ENCODE measurements around the gene ANP32A. TPM values are rescaled to one million over a fixed set of nuclear protein-coding genes. Genes with fewer than 3 reads are reported as not detected.

ANP32A gene
- total RNA-seq, 2 experiments from 2014 or later: 174 to 177 TPM

- no peak for ATAC-seq (ENCODE audit: low read depth)
- H3K9me3 Mint-ChIP-seq: no peaks in the 10 kb centered on the region
- no peak overlapping the region for H3K27ac Mint-ChIP-seq
- H3K36me3 Mint-ChIP-seq: peaks cover 10% of the 10 kb centered on the region
- POLR2A ChIA-PET: interaction anchor here (0.6 kb wide), 1 partner anchor 15 kb away, joined by 3 read pairs; no protein-coding TSS in a partner anchor
- H3K4me1 Mint-ChIP-seq: peaks cover 45% of the 10 kb centered on the region
- no peaks in the 10 kb centered on the region for H3K27me3 Mint-ChIP-seq
- no peak for DNase-seq
- no peak overlapping the region for H3K4me3 Mint-ChIP-seq
Observed at GRCh38 chr15:68802373-68802772, 18.3 kb downstream of the ANP32A start.

DNA sequence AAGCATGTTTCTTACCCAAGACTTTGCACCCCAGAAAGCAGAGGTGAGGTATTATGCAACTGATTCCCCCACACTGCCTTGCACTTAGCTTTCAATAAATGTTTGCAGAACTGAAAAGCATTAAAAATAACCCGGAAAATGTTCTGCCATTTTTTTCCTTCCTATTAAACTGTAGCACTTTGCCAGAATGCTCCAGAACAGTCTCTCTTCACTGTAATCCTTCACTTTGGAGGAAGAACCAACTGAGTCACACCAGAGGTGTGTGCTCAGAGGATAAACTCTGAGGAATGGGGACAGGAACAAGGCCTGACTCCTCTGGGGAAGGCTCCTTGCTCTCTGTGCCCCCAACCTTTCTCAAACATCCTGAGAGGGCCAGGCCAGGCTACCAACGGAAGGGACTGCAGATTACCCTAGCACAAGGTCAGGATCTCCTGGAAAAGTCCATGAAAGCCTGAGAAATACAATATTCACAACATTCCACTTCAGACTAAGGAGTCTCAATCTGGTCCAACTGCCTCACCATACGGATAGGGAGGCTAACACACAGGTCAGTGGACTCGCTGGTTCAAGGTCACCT lies 19.0 kb downstream of the ANP32A start:
- Mint-ChIP-seq H3K4me3 (no peak overlapping the region), H3K27ac (no peak overlapping the region), H3K27me3 (no peaks in the 10 kb centered on the region), H3K36me3 (peaks cover 8% of the 10 kb centered on the region), H3K4me1 (peaks cover 50% of the 10 kb centered on the region), H3K9me3 (no peaks in the 10 kb centered on the region)
- DNase-seq: no peak
- POLR2A ChIA-PET: no interaction called here
- ATAC-seq (ENCODE audit: low read depth): no peak

DNA sequence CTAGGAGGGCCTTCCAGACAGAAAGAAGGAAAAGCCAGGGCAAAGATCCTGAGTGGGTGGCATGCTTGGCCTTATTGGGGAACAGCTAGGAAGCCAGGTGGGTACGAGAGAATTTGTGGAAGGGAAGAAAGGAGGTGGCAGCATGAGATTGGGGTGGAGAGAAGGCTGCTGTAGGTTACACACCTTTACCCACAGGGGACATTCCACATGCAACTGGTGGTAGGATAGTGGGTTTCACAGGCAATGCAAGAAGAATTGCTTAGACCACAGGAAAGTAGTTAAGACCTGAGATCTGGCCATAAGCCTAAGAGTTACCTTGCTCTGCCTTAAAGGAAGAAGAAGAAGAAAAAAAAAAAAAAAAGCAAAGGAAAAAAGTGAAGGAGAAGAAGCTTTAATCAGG lies 19.8 kb downstream of the ANP32A start:
- Mint-ChIP-seq H3K4me3 (no peak overlapping the region), H3K36me3 (peaks cover 5% of the 10 kb centered on the region), H3K4me1 (peaks cover 55% of the 10 kb centered on the region), H3K9me3 (no peaks in the 10 kb centered on the region), H3K27me3 (no peaks in the 10 kb centered on the region), H3K27ac (peak overlapping the region; percentile 38)
- POLR2A ChIA-PET: interaction anchor here (1.0 to 1.1 kb wide), 2 partner anchors 14 to 28 kb away, joined by 3 to 5 read pairs; no protein-coding TSS in a partner anchor
- DNase-seq (no peak), ATAC-seq (ENCODE audit: low read depth) (no peak)

DNA sequence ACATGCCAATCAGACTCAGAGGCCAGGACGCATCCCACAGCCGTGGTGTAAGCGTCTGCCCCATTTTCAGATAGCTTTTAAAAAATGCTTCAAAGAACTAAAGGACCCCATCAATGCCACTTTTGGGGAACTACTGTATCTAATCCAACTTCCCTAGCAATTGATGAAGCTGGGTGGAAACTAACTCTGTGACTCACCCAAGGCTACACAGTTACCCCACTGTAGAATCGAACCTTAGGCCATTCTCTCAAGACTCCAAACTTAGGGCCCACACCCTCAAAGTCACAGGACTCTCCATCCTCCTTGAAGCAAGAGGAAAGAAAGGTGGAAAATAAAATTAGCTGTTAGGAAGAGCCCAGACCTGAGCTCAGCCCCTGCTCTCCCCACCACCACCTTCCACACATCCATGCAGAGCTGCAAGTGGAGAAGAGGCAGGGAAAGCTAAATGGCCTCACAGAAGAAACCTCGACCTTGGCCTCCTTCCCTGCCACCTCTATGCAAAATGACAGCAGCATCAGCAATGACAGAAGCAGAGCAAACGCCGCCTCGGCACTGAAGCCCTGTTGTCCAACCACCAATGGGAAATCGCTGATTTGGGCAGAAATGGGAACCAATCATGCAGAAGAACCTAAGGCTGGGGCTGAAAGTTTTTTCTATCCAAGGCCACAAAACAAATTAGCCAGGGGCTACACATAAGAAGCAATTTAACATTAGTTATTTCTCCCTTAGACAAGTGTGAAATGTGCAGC lies 22.2 kb downstream of the ANP32A start:
- peaks cover 4% of the 10 kb centered on the region for H3K36me3 Mint-ChIP-seq
- H3K4me3 Mint-ChIP-seq: no peak overlapping the region
- POLR2A ChIA-PET: interaction anchor here (1.3 to 2.4 kb wide), 3 partner anchors 8 to 19 kb away, joined by 3 to 17 read pairs (median 5); no protein-coding TSS in a partner anchor
- H3K27ac Mint-ChIP-seq: peak overlapping the region; percentile 8
- DNase-seq (no peak), ATAC-seq (ENCODE audit: low read depth) (no peak)
- H3K27me3 Mint-ChIP-seq: no peaks in the 10 kb centered on the region
- peaks cover 71% of the 10 kb centered on the region for H3K4me1 Mint-ChIP-seq
- H3K9me3 Mint-ChIP-seq: no peaks in the 10 kb centered on the region

DNA sequence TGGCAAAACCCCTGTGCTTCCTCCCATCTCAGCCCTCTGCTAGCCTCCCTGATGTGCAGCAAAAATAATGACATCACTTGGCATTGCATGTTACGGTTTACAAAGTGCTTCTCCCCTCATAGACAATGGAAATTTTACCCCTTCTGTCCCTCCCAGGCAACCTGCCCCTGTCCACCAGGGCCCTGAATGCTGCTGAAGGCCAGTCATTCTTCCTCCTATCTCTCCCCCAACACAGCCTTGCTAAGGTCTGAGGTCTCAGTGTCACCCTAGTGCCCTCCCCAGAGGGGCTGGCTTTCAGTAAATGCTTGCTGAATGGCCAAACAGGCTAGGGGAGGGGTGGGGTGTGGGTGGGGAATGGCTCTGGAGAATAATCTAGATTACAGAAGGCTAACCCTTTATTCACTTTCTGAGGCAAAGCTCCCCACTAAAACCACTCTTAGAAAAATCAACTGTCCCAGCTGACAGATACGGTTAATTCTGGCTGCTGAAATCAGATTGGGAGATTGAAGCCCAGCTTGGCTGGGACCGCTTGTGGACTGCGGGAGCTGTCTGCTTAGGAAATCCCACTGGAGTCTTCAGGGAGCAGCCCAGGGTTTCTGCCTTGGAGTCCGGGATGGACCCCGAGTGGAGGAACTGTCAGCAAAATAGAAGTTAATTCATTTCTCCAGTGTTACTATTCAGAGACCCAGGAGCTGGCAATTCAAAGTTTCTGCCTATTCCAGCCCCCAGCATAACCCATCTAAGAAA lies 22.9 kb downstream of the ANP32A start:
- DNase-seq (no peak), ATAC-seq (ENCODE audit: low read depth) (peak; percentile 19)

DNA sequence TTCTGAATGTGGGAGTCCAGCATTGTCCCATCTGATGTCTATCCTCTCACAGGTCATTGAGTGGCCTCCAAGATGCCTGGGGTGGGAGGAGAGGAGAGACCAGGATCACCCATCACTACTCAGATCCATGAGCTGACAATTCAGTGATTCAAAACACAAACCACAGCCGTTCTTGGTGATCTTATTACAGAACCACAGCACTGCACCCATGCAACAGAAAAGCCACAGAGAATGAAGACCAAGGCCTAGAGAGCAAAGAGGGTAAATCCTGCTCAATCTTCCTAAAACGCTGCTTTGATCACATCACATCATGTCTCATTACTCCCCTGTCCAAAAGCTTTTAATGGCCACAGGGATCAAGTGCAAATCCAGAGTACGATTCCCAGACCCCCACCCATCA lies 23.5 kb downstream of the ANP32A start:
- peak overlapping the region; percentile 63 for H3K4me3 Mint-ChIP-seq
- peak; percentile 44 for ATAC-seq (ENCODE audit: low read depth)
- H3K27me3 Mint-ChIP-seq: no peaks in the 10 kb centered on the region
- no peak for DNase-seq
- H3K4me1 Mint-ChIP-seq: peaks cover 76% of the 10 kb centered on the region
- H3K9me3 Mint-ChIP-seq: no peaks in the 10 kb centered on the region
- H3K36me3 Mint-ChIP-seq: peaks cover 5% of the 10 kb centered on the region
- POLR2A ChIA-PET: interaction anchor here (1.0 to 2.4 kb wide), 3 partner anchors 18 to 25 kb away, joined by 3 to 17 read pairs (median 3); no protein-coding TSS in a partner anchor
- H3K27ac Mint-ChIP-seq: peak overlapping the region; percentile 62

More for the DNA sequence above, 22.9 kb downstream of the ANP32A start:
- Mint-ChIP-seq H3K27ac (peak overlapping the region; percentile 62), H3K36me3 (peaks cover 5% of the 10 kb centered on the region), H3K27me3 (no peaks in the 10 kb centered on the region), H3K4me3 (peak overlapping the region; percentile 63), H3K4me1 (peaks cover 73% of the 10 kb centered on the region), H3K9me3 (no peaks in the 10 kb centered on the region)
- POLR2A ChIA-PET: interaction anchor here (1.0 to 2.4 kb wide), 4 partner anchors 9 to 25 kb away, joined by 3 to 17 read pairs (median 4); no protein-coding TSS in a partner anchor

- H3K36me3 Mint-ChIP-seq: peaks cover 5% of the 10 kb centered on the region
- H3K27ac Mint-ChIP-seq: peak overlapping the region; percentile 9
- POLR2A ChIA-PET: interaction anchor here (1.0 to 5.8 kb wide), 3 partner anchors 21 to 26 kb away, joined by 3 to 95 read pairs (median 17); partner anchors contain the start of gene ANP32A
- ATAC-seq (ENCODE audit: low read depth) (no peak), DNase-seq (no peak)
- peaks cover 78% of the 10 kb centered on the region for H3K4me1 Mint-ChIP-seq
- H3K9me3 Mint-ChIP-seq: no peaks in the 10 kb centered on the region
- no peak overlapping the region for H3K4me3 Mint-ChIP-seq
- H3K27me3 Mint-ChIP-seq: no peaks in the 10 kb centered on the region
Observed at GRCh38 chr15:68796576-68796975, 24.1 kb downstream of the ANP32A start.

GRCh38 chr15:68795298-68795848 lies 25.3 kb downstream of the ANP32A start:
- Mint-ChIP-seq H3K27me3 (no peaks in the 10 kb centered on the region), H3K27ac (peak overlapping the region; percentile 71), H3K4me3 (peak overlapping the region; percentile 62), H3K36me3 (peaks cover 5% of the 10 kb centered on the region), H3K9me3 (no peaks in the 10 kb centered on the region), H3K4me1 (peaks cover 80% of the 10 kb centered on the region)
- DNase-seq (peak; percentile 64), ATAC-seq (ENCODE audit: low read depth) (peak; percentile 72)
- POLR2A ChIA-PET: interaction anchor here (0.9 to 5.8 kb wide), 2 partner anchors 16 to 22 kb away, joined by 3 to 95 read pairs; partner anchors contain the start of gene ANP32A

DNA sequence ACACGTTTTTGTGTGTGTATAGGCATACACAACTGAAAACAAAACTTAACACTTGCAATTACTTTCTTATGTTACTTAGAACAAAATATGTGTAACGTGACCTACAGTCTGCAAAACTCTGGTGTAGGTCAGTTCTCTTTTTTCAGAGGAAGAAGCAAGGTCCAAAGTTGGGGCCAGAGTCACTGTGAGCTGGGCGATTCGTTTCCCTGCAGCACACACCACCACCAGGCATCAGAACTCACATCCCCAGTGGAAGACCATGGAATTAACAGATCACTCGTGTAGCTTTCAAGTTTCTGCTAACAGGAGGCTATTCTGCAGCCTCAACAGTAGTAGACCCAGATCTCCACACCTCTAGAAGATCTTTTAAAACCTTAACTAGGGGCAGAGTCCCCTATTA lies 25.8 kb downstream of the ANP32A start:
- ATAC-seq (ENCODE audit: low read depth) (no peak), DNase-seq (no peak)
- Mint-ChIP-seq H3K27me3 (no peaks in the 10 kb centered on the region), H3K9me3 (no peaks in the 10 kb centered on the region), H3K36me3 (peaks cover 5% of the 10 kb centered on the region), H3K4me1 (peaks cover 77% of the 10 kb centered on the region), H3K4me3 (peak overlapping the region; percentile 62), H3K27ac (peak overlapping the region; percentile 71)
- POLR2A ChIA-PET: interaction anchor here (0.8 to 5.8 kb wide), 3 partner anchors 16 to 28 kb away, joined by 3 to 95 read pairs (median 3); partner anchors contain the start of gene ANP32A

DNA sequence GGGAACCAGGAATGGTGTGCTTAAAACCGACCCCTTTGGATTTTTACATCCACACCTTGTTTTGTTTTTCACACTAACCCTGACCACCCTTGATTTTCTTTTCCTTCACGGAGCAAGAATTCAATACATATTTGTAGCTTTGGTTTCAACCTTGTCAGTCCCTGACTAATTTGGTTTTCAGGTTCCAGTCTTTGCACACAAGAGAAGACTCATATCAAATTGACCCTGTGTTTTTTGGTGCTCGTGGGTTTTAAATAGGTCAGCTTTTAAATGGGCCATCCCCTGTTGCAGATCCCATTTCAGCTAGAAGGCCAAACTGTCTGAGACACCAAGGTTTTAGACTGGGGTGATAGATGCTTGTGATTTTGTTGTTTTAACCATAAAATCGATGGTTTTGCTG lies 26.4 kb downstream of the ANP32A start:
- POLR2A ChIA-PET: interaction anchor here (0.6 to 5.8 kb wide), 3 partner anchors 23 to 634 kb away, joined by 3 to 95 read pairs (median 4); partner anchors contain the start of gene ANP32A
- H3K9me3 Mint-ChIP-seq: no peaks in the 10 kb centered on the region
- H3K27ac Mint-ChIP-seq: no peak overlapping the region
- no peak for ATAC-seq (ENCODE audit: low read depth)
- DNase-seq: no peak
- no peaks in the 10 kb centered on the region for H3K27me3 Mint-ChIP-seq
- no peak overlapping the region for H3K4me3 Mint-ChIP-seq
- H3K36me3 Mint-ChIP-seq: peaks cover 5% of the 10 kb centered on the region
- H3K4me1 Mint-ChIP-seq: peaks cover 75% of the 10 kb centered on the region

DNA sequence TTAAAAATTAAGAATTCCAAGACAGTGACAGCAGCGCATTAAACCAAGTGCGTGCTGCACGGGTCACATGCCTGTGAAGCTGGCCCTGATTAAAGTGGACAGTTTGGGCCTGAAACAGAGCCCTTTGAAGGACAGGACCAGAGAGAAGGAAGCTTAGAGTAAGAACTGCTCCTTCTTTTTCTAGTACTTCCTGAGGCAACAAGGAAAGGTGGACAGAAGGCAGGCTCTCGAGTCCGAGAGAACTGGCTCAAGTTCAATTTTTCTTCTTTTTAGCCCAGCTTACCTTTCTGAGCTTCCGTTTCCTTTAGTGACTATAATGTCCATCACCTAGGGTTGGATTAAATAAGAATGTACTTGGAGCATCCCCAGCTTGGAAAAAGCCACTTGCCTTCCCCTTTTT lies 26.9 kb downstream of the ANP32A start:
- ATAC-seq (ENCODE audit: low read depth): no peak
- no peaks in the 10 kb centered on the region for H3K9me3 Mint-ChIP-seq
- H3K4me3 Mint-ChIP-seq: no peak overlapping the region
- POLR2A ChIA-PET: interaction anchor here (0.6 to 5.8 kb wide), 3 partner anchors 24 to 634 kb away, joined by 3 to 95 read pairs (median 4); partner anchors contain the start of gene ANP32A
- H3K27ac Mint-ChIP-seq: no peak overlapping the region
- H3K36me3 Mint-ChIP-seq: peaks cover 3% of the 10 kb centered on the region
- H3K27me3 Mint-ChIP-seq: no peaks in the 10 kb centered on the region
- DNase-seq: no peak
- peaks cover 73% of the 10 kb centered on the region for H3K4me1 Mint-ChIP-seq

- no peak for DNase-seq
- no peaks in the 10 kb centered on the region for H3K9me3 Mint-ChIP-seq
- H3K4me1 Mint-ChIP-seq: peaks cover 69% of the 10 kb centered on the region
- peak overlapping the region; percentile 50 for H3K4me3 Mint-ChIP-seq
- H3K27ac Mint-ChIP-seq: peak overlapping the region; percentile 86
- H3K36me3 Mint-ChIP-seq: peaks cover 3% of the 10 kb centered on the region
- no peaks in the 10 kb centered on the region for H3K27me3 Mint-ChIP-seq
- POLR2A ChIA-PET: interaction anchor here (5.8 kb wide), 1 partner anchor 24 kb away, joined by 95 read pairs; the partner anchor contains the start of gene ANP32A
- ATAC-seq (ENCODE audit: low read depth): no peak
Observed at GRCh38 chr15:68792901-68793766, 27.6 kb downstream of the ANP32A start.
